Measurements from ENCODE around the gene IL21R.

DNA sequence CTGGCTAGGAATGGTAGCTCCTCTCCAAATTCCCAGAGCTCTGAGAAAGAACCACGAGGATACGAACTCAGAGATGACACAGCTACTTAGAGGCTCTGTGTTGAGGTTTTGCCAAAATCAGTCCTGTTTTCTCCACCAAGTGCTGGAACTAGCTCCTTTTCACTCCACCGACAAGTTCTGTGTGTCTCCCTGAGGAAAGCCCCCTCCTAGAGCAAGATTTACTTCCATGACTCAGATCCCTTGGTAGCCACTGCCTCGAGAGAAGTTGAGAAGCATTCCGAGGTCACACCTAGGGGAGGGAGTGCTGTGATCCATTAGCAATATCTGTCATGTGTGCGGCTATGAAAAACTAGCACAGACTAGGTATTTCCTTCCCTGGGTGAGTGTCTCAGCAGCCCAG, 30.6 kb downstream of the IL21R start:
- TF ChIP-seq, protein P1, sequence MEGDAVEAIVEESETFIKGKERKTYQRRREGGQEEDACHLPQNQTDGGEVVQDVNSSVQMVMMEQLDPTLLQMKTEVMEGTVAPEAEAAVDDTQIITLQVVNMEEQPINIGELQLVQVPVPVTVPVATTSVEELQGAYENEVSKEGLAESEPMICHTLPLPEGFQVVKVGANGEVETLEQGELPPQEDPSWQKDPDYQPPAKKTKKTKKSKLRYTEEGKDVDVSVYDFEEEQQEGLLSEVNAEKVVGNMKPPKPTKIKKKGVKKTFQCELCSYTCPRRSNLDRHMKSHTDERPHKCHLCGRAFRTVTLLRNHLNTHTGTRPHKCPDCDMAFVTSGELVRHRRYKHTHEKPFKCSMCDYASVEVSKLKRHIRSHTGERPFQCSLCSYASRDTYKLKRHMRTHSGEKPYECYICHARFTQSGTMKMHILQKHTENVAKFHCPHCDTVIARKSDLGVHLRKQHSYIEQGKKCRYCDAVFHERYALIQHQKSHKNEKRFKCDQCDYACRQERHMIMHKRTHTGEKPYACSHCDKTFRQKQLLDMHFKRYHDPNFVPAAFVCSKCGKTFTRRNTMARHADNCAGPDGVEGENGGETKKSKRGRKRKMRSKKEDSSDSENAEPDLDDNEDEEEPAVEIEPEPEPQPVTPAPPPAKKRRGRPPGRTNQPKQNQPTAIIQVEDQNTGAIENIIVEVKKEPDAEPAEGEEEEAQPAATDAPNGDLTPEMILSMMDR (IDR thresholded peaks at IDR 0.05; ENCODE audit: low read depth, low read length, poor library complexity, severe bottlenecking): no peak
- no peak for TF ChIP-seq EZH2phosphoT487 (IDR thresholded peaks at IDR 0.05; ENCODE audit: borderline replicate concordance, low read length)
